ENCODE data around the gene MAP3K14.

Gene MAP3K14

DNA sequence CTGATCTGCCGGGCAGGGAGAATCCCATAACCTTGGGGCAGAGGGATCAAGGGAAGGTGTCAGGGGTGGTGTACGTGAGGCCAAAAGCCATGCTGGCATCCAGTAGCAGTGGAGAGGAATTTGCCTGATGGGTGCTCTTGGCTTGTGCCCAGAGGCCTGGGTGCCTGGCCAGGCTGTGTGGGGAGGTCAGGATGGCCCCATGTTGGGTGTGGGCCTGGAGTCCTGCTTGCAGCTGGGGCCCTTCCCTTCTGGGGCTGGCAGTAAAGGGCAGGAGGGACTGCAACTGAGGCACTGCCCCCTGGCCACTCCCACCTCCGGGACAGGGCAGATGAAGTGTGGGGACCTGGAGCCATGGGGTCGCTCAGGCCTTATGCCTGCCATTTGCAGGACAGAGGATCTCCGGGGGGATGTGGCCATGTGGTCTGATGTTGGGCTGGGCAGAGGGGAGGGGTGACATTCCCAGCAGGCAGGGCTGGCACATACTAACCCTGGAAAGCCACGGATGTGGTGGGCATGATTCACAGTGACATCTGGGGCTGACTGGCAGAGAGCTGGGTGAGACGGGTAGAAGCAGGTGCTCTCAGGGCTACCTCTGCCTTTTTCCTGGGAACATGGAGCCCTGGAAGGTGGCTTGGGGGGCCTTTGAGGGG lies 91.6 kb downstream of the MAP3K14 start:
- no peaks in the 10 kb centered on the region for H3K9me2 ChIP-seq (replicated peaks; ENCODE audit: insufficient read depth, low read length)
- H3K4me2 ChIP-seq (ENCODE audit: low read depth, low read length): peak overlapping the region; percentile 90
- peak overlapping the region; percentile 98 for H3K4me3 ChIP-seq (ENCODE audit: low read length)
- peak overlapping the region; percentile 98 for H3K9ac ChIP-seq (ENCODE audit: low read length)
- DNase-seq: peak; percentile 33
- no peaks in the 10 kb centered on the region for H3K36me3 ChIP-seq (replicated peaks; ENCODE audit: insufficient read depth, low read length)
- H3K9me3 ChIP-seq (replicated peaks; ENCODE audit: insufficient read depth, low read length): no peaks in the 10 kb centered on the region
- no peak overlapping the region for H2AFZ ChIP-seq (ENCODE audit: low read length)
- peaks cover 71% of the 10 kb centered on the region for H3F3A ChIP-seq (ENCODE audit: insufficient read depth, low read length)
- peak overlapping the region; percentile 99 for H3K27ac ChIP-seq (ENCODE audit: low read length)
- peaks cover 93% of the 10 kb centered on the region for H3K79me2 ChIP-seq (ENCODE audit: low read length)
- H3K27me3 ChIP-seq (replicated peaks; ENCODE audit: insufficient read depth, low read length): no peaks in the 10 kb centered on the region
- H4K20me1 ChIP-seq (ENCODE audit: insufficient read depth, low read length): no peaks in the 10 kb centered on the region
- no peak for TF ChIP-seq CTCF (IDR thresholded peaks at IDR 0.05; ENCODE audit: low read length)
- TF ChIP-seq EZH2phosphoT487 (IDR thresholded peaks at IDR 0.05; ENCODE audit: low read length): no peak
- TF ChIP-seq EZH2 (optimal IDR thresholded peaks at IDR 0.05; ENCODE audit: low read depth, low read length): no peak
- H3K4me1 ChIP-seq (ENCODE audit: low read length): peaks cover 66% of the 10 kb centered on the region

GRCh38 chr17:45224671-45225050 lies 92.2 kb downstream of the MAP3K14 start:
- peak; percentile 21 for DNase-seq
- Histone ChIP-seq H4K20me1 (ENCODE audit: insufficient read depth, low read length) (no peaks in the 10 kb centered on the region), H3K9me3 (replicated peaks; ENCODE audit: insufficient read depth, low read length) (no peaks in the 10 kb centered on the region), H3K4me1 (ENCODE audit: low read length) (peaks cover 61% of the 10 kb centered on the region), H3K36me3 (replicated peaks; ENCODE audit: insufficient read depth, low read length) (no peaks in the 10 kb centered on the region), H3K79me2 (ENCODE audit: low read length) (peaks cover 91% of the 10 kb centered on the region), H3K4me2 (ENCODE audit: low read depth, low read length) (peak overlapping the region; percentile 90), H3K9me2 (replicated peaks; ENCODE audit: insufficient read depth, low read length) (no peaks in the 10 kb centered on the region), H2AFZ (ENCODE audit: low read length) (no peak overlapping the region), H3F3A (ENCODE audit: insufficient read depth, low read length) (peaks cover 77% of the 10 kb centered on the region), H3K27ac (ENCODE audit: low read length) (peak overlapping the region; percentile 99), H3K9ac (ENCODE audit: low read length) (peak overlapping the region; percentile 98), H3K27me3 (replicated peaks; ENCODE audit: insufficient read depth, low read length) (no peaks in the 10 kb centered on the region), H3K4me3 (ENCODE audit: low read length) (peak overlapping the region; percentile 98)
- TF ChIP-seq CTCF (IDR thresholded peaks at IDR 0.05; ENCODE audit: low read length): no peak
- TF ChIP-seq EZH2phosphoT487 (IDR thresholded peaks at IDR 0.05; ENCODE audit: low read length): no peak
- no peak for TF ChIP-seq EZH2 (optimal IDR thresholded peaks at IDR 0.05; ENCODE audit: low read depth, low read length)

- TF ChIP-seq EZH2 (optimal IDR thresholded peaks at IDR 0.05; ENCODE audit: low read depth, low read length) (no peak), CTCF (IDR thresholded peaks at IDR 0.05; ENCODE audit: low read length) (peak; percentile 43)
- Histone ChIP-seq H3K9ac (ENCODE audit: low read length) (peak overlapping the region; percentile 98), H3K9me3 (replicated peaks; ENCODE audit: insufficient read depth, low read length) (no peaks in the 10 kb centered on the region), H3K36me3 (replicated peaks; ENCODE audit: insufficient read depth, low read length) (no peaks in the 10 kb centered on the region), H3K9me2 (replicated peaks; ENCODE audit: insufficient read depth, low read length) (no peaks in the 10 kb centered on the region), H3K4me2 (ENCODE audit: low read depth, low read length) (peak overlapping the region; percentile 90), H2AFZ (ENCODE audit: low read length) (no peak overlapping the region), H3K27me3 (replicated peaks; ENCODE audit: insufficient read depth, low read length) (no peaks in the 10 kb centered on the region), H3K79me2 (ENCODE audit: low read length) (peaks cover 83% of the 10 kb centered on the region), H4K20me1 (ENCODE audit: insufficient read depth, low read length) (no peaks in the 10 kb centered on the region), H3F3A (ENCODE audit: insufficient read depth, low read length) (peaks cover 82% of the 10 kb centered on the region), H3K4me3 (ENCODE audit: low read length) (peak overlapping the region; percentile 98), H3K4me1 (ENCODE audit: low read length) (peaks cover 53% of the 10 kb centered on the region), H3K27ac (ENCODE audit: low read length) (peak overlapping the region; percentile 99)
- peak; percentile 53 for DNase-seq
Measured at GRCh38 chr17:45223539-45224528, 93.0 kb downstream of the MAP3K14 start.

All from MM.1S (cell line).